RKO (cell line): Measurements from ENCODE around the gene GJA1.

Experiments
- DNase-seq: peaks from one replicate; pipeline ENCODE4 v3.0.0-alpha.2; 2016; ENCODE audit warnings: low spot score

GJA1 gene

DNA sequence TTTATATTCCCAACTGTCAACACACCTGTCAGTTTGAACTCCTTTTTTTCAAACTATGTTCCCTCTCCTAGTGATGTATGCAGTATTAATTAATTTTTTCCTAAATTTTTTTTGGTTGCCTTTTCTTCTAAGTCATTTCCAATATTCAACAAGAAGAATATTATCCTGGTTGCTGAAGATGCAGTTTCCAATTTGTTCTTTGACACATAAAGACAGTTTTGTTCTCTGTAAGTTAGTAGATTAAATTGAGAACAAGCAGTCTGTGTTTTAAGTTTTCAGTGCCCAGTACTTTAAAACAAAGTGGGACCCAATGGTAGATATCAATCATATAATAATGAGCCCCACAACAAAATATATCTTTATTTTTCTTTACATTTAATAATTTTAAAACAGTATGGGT lies 47.3 kb downstream of the GJA1 start:
- DNase-seq, result no peak

GRCh38 chr6:121485359-121485811 lies 49.9 kb downstream of the GJA1 start:
- no peak for DNase-seq

DNA sequence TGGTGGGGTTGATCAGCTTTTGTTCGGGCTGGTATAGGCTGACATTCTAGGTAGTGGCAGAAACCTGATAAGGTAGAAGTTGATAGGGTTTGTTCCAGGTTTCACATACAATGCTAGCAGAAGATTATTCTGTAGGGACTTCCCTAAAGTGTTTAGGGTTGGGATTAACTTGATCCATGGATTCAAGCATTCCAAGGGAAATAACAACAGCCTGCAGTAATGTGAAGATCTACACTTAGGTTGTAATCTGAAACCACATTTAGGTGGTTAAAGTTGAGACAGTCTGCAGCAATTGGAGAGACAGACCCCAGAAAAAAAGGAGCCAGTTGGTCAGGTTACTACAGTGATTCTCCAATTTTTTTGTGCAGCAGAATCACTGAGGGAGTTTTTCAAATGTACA lies 56.1 kb downstream of the GJA1 start:
- no peak for DNase-seq

GRCh38 chr6:121492536-121492935 lies 57.1 kb downstream of the GJA1 start:
- no peak for DNase-seq

GRCh38 chr6:121497970-121498375 lies 62.5 kb downstream of the GJA1 start:
- no peak for DNase-seq

GRCh38 chr6:121498481-121499276 lies 63.2 kb downstream of the GJA1 start:
- DNase-seq, result no peak
